ENCODE results near the gene TAF7L. TPM values are rescaled to one million over a fixed set of nuclear protein-coding genes. Genes with fewer than 3 reads are reported as not detected.

TAF7L gene
- total and polyA plus RNA-seq, 2 donors (not counting 1 experiment from before 2014, with no cell fraction given): 0.10 TPM; not detected in 1

DNA sequence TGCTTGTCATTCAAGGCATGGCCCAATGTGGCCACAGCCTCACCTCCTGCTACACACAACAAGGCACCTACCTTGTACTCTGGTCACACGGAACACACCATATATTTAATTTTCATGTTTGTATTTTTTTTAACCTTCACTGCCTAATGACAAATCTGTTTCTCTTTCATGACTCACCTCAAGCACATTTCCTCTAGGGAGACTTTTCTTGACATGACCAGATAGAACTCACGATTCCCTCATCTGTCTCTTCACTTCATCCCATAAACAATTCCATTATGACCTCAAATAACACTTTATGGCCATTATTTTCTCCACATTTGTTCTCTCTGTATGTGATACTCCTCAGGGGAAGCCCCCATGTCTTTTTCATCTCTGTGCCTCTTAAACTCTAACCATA, 60.5 kb downstream of the TAF7L start:
- intact Hi-C loops (cut with micrococcal nuclease): no loop called here
- CTCF ChIA-PET: no interaction called here
- no peaks in the 10 kb centered on the region for H3K79me2 ChIP-seq (ENCODE audit: control insufficient read depth, insufficient read depth, low read length)
- TF ChIP-seq CTCF (IDR thresholded peaks at IDR 0.05) (no peak), EZH2 (IDR thresholded peaks at IDR 0.05; ENCODE audit: borderline replicate concordance, insufficient read depth, low read depth, low read length, poor library complexity, severe bottlenecking) (no peak)
- no peak overlapping the region for H3K9ac ChIP-seq (ENCODE audit: low read length)
- no peak overlapping the region for H3K4me3 Mint-ChIP-seq
- POLR2A ChIA-PET: no interaction called here
- no peak overlapping the region for H2AFZ ChIP-seq (ENCODE audit: insufficient read depth, low read depth, low read length, poor library complexity, severe bottlenecking)
- no peaks in the 10 kb centered on the region for H3K4me1 ChIP-seq (ENCODE audit: control insufficient read depth in 2 of 2, insufficient read depth in 2 of 2, low read length in 2 of 2)
- no peaks in the 10 kb centered on the region for H3K27me3 Mint-ChIP-seq
- H3K27ac ChIP-seq (ENCODE audit: low read length in 2 of 2): no peak overlapping the region
- no peak overlapping the region for H3K4me2 ChIP-seq (replicated peaks; ENCODE audit: low read depth, low read length, poor library complexity, severe bottlenecking)
- no peaks in the 10 kb centered on the region for H3K36me3 ChIP-seq (replicated peaks in 1 of 2; ENCODE audit: control extremely low read depth in 1 of 2, control insufficient read depth in 1 of 2, extremely low read depth in 1 of 2, insufficient read depth in 2 of 2, low read length in 1 of 2)
- DNase-seq (no peak), ATAC-seq (ENCODE audit: low read depth) (no peak)
- H3K9me3 Mint-ChIP-seq (ENCODE audit: insufficient read depth): no peaks in the 10 kb centered on the region
- no peaks in the 10 kb centered on the region for H3K4me1 Mint-ChIP-seq
- no peaks in the 10 kb centered on the region for H3K9me3 ChIP-seq (ENCODE audit: control extremely low read depth in 1 of 3, control insufficient read depth in 2 of 3, insufficient read depth in 1 of 3, low read length in 2 of 3)
- no peak overlapping the region for H3K4me3 ChIP-seq (ENCODE audit: control extremely low read depth in 1 of 5, extremely low read depth in 1 of 5, insufficient read depth in 1 of 5, low read depth in 2 of 5, low read length in 4 of 5)
- 100% methylated on average over 1 of the region's 2 CpGs for WGBS (ENCODE audit: insufficient coverage)
- H4K20me1 ChIP-seq (ENCODE audit: control insufficient read depth, insufficient read depth, low read length, poor library complexity, severe bottlenecking): no peaks in the 10 kb centered on the region
- no peaks in the 10 kb centered on the region for H3K27me3 ChIP-seq (replicated peaks in 1 of 4; ENCODE audit: control extremely low read depth in 1 of 4, control insufficient read depth in 3 of 4, insufficient read depth in 4 of 4, low read length in 3 of 4)
- H3K27ac Mint-ChIP-seq: no peak overlapping the region

- no peaks in the 10 kb centered on the region for H3K4me1 Mint-ChIP-seq
- WGBS (ENCODE audit: insufficient coverage): no CpG with 5 or more reads among the region's 1 CpG
These were observed 62.0 kb downstream of the TAF7L start for GRCh38 chrX:101229170-101229569.

More at GRCh38 chrX:101229170-101229569, 62.0 kb downstream of the TAF7L start:
- Histone ChIP-seq H3K4me3 (ENCODE audit: control extremely low read depth in 1 of 5, extremely low read depth in 1 of 5, insufficient read depth in 1 of 5, low read depth in 2 of 5, low read length in 4 of 5) (no peak overlapping the region), H3K4me2 (replicated peaks; ENCODE audit: low read depth, low read length, poor library complexity, severe bottlenecking) (no peak overlapping the region), H3K36me3 (replicated peaks in 1 of 2; ENCODE audit: control extremely low read depth in 1 of 2, control insufficient read depth in 1 of 2, extremely low read depth in 1 of 2, insufficient read depth in 2 of 2, low read length in 1 of 2) (no peaks in the 10 kb centered on the region), H3K9ac (ENCODE audit: low read length) (no peak overlapping the region), H3K27ac (ENCODE audit: low read length in 2 of 2) (no peak overlapping the region), H3K4me1 (ENCODE audit: control insufficient read depth in 2 of 2, insufficient read depth in 2 of 2, low read length in 2 of 2) (no peaks in the 10 kb centered on the region), H3K27me3 (replicated peaks in 1 of 4; ENCODE audit: control extremely low read depth in 1 of 4, control insufficient read depth in 3 of 4, insufficient read depth in 4 of 4, low read length in 3 of 4) (no peaks in the 10 kb centered on the region), H4K20me1 (ENCODE audit: control insufficient read depth, insufficient read depth, low read length, poor library complexity, severe bottlenecking) (no peaks in the 10 kb centered on the region), H3K79me2 (ENCODE audit: control insufficient read depth, insufficient read depth, low read length) (no peaks in the 10 kb centered on the region), H3K9me3 (ENCODE audit: control extremely low read depth in 1 of 3, control insufficient read depth in 2 of 3, insufficient read depth in 1 of 3, low read length in 2 of 3) (no peaks in the 10 kb centered on the region), H2AFZ (ENCODE audit: insufficient read depth, low read depth, low read length, poor library complexity, severe bottlenecking) (no peak overlapping the region)
- Mint-ChIP-seq H3K27me3 (no peaks in the 10 kb centered on the region), H3K4me3 (no peak overlapping the region), H3K27ac (no peak overlapping the region), H3K9me3 (ENCODE audit: insufficient read depth) (no peaks in the 10 kb centered on the region)
- no peak for ATAC-seq (ENCODE audit: low read depth)
- POLR2A ChIA-PET: no interaction called here
- DNase-seq: no peak
- CTCF ChIA-PET: interaction anchor here (0.6 kb wide), 1 partner anchor 320 kb away, joined by 3 read pairs; no protein-coding TSS in a partner anchor
- intact Hi-C loops (cut with micrococcal nuclease): no loop called here
- TF ChIP-seq CTCF (IDR thresholded peaks at IDR 0.05) (no peak), EZH2 (IDR thresholded peaks at IDR 0.05; ENCODE audit: borderline replicate concordance, insufficient read depth, low read depth, low read length, poor library complexity, severe bottlenecking) (no peak)
